Activated naive CD4-positive, alpha-beta T cell (primary cell): ENCODE measurements around the gene GOT1.

Experiments used
- DNase-seq, 4 experiments: peaks; one replicate each; lab custom pipeline; 2025; lab: John Stamatoyannopoulos, UW

Gene GOT1

DNA sequence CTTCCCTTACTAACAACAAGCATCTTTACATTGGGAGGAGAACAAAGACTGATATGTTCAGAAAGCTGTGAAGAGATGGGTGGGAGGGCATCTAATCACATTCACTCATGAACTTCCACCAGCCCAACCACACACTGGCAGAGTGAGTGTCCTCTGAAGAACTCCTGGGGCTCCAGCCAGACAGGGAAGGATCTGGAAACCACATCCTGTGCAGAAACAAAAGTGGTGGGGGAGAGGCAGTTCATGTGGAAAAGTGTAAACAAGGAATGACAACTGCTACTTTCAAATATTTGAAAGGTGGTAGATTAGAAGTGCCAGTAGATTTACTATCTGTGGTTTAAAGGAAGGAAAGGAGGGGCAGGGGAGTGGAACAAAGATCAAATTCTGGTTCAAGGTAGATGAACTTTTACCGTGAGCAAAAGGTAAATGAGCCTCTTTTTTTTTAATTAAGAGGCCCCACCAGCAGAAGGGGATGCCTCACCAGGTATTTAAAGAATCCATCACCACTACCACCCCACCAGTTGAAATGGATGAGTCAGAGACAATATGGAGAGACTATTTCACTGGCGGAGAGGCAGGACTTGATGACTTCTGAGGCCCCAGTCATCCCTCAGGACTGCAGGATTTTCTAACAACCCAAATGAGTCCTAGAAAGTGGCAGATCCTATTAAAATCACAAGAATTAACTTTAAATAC, 34.5 kb downstream of the GOT1 start:
- DNase-seq, result no peak

DNA sequence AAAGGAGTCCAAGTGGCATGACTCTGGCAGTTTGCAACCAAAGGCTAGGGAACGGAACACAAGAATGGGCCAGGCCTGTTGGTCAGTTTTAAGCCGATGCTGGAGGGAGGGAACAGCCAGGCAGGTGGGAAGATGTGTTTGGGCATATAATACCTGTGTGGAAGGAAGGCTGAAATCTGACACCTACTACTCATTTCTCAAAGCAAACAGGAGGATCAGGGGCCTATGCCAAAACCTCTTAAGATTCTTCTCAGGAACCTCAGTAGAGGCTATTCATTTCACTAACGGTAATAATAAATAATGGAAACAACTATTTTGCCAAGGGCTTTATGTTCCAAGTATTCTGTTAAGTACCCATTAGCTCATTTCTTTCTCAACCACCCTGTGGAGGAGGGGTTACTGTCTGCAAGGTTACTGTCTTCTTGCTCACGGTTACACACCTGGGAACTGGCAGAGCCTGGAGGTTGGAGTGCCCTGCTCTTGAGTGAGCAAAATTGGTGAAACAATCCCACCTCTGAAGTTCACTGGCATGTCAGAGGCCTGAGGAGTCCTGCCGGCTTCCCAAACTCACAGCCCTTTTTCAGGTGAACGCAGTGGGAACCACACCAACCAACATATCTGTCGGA, 35.5 kb downstream of the GOT1 start:
- no peak for DNase-seq

DNA sequence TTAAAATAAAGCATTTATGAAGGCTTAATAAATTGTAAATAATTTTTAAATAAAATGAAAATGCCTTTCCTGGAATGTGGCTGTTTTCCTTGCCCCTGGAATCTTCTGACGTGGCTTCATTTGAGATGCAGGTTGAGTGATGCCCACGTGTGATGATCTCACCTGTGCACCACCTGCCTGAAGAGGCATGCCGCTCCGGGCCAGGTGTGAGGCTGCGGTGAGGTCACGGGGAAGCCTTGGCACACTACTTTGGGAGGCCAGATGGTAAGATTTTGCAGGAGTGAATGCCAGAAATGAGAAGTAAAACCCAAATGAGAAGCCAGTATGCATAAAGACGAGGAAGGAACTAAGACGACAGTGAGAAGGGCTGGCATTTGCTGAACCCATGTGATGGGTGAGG, 36.2 kb downstream of the GOT1 start:
- no peak for DNase-seq

DNA sequence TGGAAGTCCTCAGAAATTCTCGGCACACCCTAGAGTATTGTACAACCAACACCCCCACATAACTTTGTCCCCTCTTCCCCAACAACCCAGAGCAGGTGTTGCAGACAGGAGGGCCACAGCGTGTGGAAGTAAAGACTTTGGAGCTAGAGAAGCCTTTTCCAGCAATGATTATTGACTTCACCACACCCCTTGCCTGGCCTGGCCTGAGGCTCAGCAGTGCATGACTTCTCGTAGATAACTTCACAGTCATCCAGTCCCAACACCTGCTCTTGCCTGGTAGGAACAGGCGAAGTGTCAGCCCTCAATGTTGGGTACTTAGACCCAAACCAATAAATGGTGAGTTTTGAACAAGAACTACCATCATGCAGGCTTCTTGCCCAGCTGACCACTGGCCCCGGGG, 36.7 kb downstream of the GOT1 start:
- no peak for DNase-seq

DNA sequence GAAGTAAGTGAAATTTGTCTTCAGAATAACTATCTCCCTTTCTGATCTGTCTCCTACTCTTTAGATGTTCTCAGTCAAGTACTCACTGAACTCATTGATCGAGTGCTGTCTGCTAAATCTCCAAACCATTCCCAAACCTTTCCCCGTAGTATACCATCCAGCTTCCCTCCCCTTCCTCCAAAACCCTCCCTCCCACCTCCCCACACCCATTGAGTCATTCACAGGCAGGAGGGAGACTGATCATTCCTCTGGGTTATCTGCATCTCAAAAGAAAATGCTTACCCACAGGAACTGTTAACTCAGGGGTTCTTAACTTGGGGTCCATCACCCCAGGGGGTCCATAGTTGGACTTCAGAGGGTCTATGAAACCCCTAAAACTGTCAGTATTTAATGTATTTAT, 37.4 kb downstream of the GOT1 start:
- DNase-seq, result no peak

DNA sequence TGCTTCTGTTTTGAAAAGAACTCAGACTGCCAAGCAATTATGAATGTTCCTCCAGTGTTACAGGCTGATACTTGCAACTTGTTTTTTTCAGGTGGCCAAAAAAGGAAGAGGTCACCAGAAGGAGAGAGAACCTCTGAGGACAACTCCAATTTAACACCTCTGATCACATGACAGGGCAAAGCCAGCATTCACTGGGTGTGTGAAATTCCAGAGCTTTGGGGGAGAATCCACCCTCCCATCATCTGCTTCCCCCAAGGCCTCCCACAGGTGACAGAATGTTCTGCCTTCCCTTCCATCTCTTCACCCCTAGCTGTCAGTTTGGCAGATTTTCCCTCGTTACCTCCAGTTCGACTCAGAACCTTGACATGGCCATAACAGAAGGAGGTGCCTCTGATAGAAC, 39.1 kb downstream of the GOT1 start:
- DNase-seq, result no peak

DNA sequence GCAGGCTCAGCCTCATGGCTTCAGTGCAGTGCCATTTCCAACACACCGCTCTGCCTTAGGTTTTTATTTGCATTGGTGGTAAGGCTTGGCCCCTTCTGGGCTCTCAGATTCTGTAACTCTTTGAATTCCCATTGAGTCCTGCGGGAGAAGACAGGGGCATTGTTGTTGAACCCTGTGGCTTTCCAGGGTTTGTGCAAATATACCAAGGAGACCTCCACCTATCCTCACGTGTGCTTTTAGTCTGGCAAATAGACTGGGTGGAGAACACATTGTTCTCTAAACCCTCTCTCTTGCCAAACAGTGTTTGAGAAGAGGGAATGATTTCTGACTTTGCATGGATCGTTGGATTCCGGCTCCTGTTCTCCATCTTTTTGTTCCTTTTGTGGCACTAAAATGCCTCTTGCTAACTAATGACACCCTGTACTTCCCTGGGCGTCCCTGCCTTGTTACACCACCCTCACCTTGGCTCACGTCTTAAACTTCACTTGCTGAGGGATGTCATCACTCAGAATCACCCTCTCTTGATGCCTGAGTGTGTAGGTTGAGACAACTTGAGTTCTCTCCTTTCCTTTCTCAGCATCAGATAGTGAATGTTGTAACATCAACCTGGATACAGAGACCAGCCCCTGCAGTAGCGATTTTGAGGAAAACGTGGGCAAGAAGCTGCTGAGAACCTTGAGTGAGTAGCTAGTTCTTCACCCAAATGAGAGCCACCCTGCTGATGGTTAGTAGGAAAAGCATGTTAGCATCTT, 40.5 kb downstream of the GOT1 start:
- DNase-seq, result no peak

DNA sequence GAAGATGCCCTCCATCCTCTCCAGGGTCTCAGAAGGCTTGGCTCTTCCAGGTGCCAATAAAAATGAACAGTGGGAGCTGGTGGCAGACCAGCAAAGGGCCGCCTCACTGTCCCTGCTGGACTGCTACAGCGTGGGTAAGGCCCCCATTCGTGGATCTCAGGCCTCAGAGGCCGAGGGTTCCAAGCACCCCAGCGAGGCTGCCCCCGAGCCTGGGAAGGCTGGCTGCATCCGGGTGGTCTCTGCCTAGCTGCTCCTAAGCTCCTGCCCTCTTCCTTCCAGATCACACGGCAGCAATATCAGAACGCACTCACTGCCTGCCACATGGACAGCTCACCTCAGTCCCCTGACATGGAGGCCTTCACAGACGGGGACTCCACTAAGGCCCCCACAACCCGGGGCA, 42.9 kb downstream of the GOT1 start:
- no peak for DNase-seq

DNA sequence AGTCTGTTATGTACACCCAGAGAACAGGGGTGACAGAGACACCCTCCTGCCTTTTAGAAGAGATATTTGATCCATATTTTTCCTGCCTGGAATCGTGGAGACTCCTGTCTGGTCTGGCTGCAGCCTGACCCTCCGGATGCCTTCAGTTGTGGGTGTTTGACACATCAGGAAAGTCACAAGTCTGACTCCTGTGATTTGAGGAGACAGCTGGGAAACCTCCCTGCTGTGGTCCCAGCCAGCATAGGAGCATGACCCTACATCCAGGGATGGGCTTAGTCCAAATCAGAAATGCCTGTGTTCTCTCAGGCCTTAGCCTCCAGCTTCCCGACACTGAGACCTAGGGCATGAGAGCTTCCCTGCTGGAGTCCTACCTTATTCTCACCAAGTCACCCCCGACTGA, 43.4 kb downstream of the GOT1 start:
- DNase-seq, result no peak

DNA sequence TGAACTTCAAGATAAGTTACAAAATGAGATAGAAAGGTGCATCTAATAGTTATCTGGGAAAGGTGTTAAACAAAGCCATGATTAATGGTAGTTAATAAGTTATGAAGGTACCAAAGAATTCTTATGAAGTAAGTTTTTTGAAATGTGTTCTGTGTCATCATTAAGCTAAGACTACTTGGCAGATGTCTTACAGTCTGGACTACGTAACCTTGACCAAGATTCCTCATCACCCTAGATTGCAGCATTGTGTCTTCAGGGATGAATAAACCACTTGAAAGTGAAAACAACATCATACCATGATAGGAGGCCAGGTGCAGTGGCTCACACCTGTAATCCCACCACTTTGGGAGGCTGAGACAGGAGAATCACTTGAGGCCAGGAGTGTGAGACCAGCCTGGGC, 48.2 kb downstream of the GOT1 start:
- no peak for DNase-seq

DNA sequence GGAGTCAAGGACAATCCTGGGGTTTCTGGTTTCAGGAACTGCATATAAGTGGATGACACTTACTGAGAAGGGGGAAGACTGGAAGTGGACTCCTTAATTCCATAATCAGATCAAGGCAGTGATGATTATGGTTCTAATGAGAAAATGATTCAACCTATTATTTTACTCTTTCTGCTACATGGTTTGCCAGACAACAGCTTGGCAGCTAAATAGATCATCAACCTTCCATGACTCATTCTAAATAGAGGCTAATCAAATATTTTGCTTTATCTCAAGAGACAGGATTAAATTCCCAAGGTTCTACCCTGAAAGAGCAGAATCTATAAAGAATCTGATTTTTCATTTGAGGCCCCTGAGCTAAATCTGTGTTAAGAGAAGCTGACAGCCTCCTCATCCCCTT, 55.0 kb downstream of the GOT1 start:
- no peak for DNase-seq

DNA sequence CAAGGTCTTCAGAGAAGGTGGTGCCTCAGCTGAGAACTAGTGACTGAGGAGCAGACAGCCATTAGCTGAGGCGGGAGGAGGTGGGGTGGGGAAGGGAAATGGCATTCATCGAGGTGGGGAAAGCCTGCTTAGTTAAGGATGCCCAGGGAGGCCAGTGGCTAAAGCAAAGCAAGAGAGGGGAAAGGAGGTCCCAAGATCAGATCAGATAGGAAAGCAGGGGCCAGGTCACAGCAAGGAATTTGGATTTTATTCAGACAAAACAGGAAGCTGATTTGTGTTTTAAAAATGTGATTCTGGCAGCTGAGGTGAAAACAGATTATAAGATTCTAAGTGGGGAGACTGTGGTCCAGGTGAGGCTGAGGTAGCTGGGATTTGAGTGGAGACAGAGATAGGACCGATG, 55.5 kb downstream of the GOT1 start:
- DNase-seq, result no peak

DNA sequence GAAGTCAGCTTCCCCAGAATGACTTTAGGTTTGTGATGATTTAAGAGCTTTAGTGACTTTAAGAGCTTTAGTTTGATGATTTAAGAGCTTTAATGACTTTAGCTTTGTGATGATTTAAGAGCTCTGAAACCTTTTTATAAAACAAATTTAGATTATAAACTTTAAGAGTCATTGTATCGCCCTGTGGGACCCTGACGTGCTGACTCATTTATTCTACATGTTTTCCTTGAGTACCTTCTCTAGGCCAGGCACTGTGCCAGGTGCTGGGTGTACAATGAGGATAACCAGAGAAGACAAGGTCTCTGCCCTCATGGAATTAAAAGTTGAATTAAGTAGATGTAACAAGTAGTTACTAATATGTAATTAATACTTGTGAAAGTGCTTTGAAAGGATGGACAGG, 55.9 kb downstream of the GOT1 start:
- DNase-seq, result no peak

DNA sequence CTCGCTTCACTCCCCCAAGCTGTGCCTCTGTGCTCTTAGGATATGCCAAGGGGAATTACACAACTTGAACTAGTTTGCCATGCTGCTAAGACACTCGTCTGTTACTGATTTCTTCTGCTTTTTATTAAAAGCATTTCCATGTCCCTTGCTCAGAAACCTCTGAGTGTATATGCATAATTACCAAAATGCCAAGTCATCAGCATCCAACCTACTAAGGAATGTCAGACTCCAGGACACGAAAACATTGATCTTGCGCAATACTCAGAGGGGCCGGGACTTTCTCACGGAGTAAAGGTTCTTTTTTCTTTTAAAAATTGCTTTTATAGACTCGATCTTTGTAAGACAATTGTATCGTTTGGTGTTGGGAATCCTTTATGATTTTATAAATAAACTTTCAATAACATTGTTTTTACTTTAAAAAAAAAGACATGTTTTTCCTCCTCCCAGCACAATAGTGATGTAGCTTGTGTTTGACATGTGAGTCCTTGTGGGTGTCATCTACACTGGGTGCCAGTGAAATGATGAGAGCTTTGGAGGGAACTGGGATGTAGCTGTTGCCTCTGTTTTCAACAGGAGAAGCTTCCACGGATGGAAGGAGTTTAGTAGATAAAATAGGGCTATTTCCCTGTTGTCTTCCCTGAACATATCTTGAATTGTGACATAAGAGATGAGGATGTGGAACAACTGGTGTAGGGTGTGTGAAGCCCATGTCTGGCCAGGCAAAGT, 57.7 kb downstream of the GOT1 start:
- DNase-seq, result no peak

DNA sequence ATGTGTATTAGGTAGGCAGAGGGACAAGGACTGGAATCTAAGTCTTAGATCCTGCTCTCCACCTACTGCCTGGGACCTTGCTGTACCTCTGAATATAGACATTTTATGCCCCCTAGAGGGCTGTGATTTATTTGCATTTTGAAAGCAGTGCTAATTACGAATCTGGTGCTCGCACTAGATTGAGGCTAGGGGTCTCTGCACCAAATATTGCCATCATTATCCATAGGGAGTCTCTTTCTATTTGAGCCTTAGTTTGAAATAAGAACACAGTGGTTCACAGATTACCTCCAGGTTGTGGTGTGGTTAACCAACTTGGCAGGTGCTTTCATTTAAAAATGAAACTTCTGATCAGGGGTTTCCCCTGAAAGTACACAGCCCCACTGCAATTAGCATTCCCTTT, 59.4 kb downstream of the GOT1 start:
- DNase-seq, result no peak

DNA sequence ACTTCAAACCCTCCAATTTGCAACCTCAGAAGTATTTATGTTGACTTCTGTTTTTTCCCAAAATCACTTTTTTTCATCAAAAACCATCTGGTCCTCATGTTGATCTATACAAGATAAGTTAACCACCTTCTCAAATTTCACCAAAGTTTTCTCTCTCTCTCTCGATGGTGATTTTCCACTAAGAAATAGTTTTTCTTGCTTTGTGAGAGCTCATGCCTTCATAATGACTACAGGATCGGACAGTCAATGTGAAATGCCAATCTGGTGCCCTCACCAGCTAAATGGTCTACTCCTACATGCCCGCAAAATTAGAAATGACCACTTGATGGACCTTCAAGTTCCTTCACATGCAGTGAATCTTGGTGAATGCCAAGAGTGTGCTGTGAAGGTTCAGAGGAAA, 60.9 kb downstream of the GOT1 start:
- no peak for DNase-seq

DNA sequence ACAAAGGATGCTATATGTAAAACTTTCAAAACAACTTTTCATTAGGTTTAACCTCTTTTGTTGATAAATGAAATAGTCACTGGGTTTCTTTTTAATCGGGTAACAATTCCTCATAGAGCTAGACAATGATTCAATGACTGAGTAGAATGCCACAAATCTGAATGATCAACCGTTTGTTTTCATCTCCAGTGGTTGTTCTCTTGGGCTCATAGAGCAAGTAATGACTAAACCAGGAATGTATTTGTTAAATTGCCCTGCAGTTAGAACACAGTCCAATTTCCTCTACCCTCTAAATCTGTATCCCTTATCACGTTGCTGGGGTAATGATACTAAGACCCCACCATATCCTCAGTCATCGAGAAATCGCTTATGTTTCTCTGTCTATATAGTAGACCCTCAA, 61.3 kb downstream of the GOT1 start:
- DNase-seq, result no peak

DNA sequence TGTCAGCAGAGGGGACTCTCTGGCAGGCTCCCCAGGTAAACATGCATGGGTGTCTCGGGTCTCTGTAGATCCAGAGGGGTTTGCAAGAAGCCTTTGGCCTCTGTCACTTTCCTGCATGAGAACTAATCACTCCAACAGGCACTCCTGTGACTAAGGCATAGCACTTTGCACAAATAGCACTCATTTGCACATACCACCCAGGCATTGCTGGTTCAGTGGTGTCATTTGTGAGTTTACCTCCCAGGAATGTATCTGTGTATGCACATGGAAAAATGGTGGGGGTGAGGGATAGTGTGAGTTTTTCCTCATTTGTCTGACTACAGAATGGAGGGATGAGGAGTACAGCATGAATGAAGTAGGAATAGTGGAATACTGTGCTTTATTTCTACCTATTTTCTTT, 61.8 kb downstream of the GOT1 start:
- no peak for DNase-seq

DNA sequence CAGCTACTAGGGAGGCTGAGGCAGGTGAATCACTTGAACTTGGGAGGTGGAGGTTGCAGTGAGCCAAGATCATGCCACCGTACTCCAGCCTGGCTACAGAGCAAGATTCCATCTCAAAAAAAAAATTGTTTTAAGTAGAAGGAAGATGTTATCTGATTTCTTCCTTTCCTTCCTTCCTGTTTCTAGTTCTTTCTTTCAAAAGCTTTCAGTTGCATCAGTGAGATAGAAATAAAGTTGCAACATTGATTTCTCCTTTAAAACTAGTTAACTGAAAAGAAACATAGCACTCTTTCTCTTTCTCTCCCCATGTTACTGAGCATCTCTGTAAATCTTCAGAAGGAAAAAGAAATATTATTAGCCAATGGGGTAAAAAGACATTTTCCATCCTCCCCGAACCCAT, 63.8 kb downstream of the GOT1 start:
- no peak for DNase-seq

DNA sequence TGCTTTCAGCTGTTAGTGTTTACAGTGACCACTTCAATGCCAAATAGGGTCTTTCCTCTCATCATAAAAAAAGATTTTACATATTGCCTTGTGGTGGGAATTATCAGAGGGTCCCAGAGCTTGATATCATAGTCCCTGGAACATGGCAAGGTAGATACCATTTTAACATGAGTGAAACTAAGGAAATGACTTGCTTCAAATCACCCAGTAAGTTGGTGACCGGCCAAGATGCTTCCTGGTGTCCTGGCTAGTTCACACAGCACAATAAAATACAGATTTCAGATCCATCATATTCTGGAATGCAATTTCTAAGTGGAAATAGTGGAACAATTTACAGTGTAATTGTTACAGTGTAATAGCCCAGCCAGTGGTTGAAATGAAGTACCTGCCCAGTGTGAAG, 64.7 kb downstream of the GOT1 start:
- DNase-seq, result no peak

DNA sequence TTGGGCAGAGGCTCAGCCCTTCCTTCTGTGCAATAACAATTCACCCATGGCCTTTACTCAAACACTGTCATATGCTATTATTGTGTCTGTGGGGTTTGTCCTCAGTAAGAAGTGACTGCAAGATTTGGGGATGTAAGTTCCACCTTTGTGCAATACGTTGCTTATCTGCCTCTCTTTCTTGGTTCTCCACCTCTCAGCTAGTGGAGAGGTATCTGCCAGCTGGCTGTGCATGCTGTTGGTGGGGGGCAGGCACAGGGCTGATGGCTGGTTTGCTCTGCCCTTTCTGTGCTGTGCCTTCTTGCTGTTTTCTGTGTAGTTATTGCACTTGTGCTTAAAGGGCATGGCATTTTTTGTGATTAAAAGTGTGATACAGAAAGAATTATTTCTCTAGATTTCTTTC, 65.1 kb downstream of the GOT1 start:
- no peak for DNase-seq

DNA sequence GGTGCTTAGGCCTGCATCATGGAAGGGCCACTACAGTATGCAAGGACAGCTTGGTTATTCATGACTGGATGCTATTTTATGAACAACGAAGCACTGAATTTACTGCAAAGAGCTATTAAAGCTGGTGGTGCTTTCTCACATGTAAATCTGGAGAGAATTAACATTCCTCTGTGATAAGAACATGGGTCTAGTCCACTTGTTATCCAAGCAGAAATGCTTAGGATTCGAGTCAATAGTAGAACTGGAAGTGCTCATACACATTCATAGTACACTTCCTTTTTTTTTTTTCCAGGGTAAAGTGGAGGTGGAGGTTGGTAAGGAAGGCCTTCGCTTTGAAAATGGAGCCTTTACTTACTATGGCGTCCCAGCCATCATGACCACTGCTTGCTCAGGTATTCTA, 66.3 kb downstream of the GOT1 start:
- DNase-seq, result no peak

DNA sequence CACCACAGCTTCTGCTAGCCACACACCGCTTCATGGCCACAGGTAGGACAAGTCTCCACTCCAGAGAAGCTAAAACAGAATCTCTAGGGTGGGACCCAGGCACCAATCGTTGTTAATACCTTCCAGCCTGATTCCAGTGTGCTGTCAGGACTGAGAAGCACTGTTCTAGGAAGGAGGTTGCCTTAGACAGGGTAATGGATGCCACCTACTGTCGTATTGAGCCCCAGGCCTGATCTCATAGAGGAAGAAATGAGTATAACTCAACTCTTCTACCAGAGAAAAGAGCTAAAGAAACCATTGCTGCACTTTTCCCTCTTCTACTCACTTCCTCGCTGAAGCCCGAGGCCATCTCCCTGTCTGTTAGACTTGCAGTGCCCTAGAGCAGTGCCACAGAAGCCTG, 69.5 kb downstream of the GOT1 start:
- DNase-seq, result no peak
